H9 (cell line): Measurements from ENCODE around the gene CDKL5. TPM values are rescaled to one million over a fixed set of nuclear protein-coding genes. Genes with fewer than 3 reads are reported as not detected.

Source experiments
- DNase-seq: peaks from one replicate; pipeline ENCODE4 v3.0.0-alpha.2; 2017
- H2AFZ ChIP-seq: one replicate; pipeline ENCODE4 v1.6.1; 2013; ENCODE audit warnings: mild to moderate bottlenecking, low read length, control low read depth, moderate library complexity
- H2AK5ac ChIP-seq: 2 replicates; pipeline ENCODE4 v1.6.1; 2013; ENCODE audit warnings: low read length, control low read depth, mixed read lengths; ENCODE audit not compliant: insufficient read length
- H2BK120ac ChIP-seq: one replicate; pipeline ENCODE4 v1.6.1; 2013; ENCODE audit warnings: low read depth, mild to moderate bottlenecking, low read length, control low read depth, inconsistent platforms; ENCODE audit not compliant: poor library complexity, severe bottlenecking
- H2BK12ac ChIP-seq: 2 replicates; pipeline ENCODE4 v1.6.1; 2013; ENCODE audit warnings: low read length, control low read depth, mixed read lengths, low read depth; ENCODE audit not compliant: insufficient read length
- H2BK15ac ChIP-seq: 2 replicates; pipeline ENCODE4 v1.6.1; 2013; ENCODE audit warnings: low read depth, low read length, control low read depth
- H2BK20ac ChIP-seq: one replicate; pipeline ENCODE4 v1.6.1; 2013; ENCODE audit warnings: low read depth, mild to moderate bottlenecking, low read length, control low read depth, inconsistent platforms; ENCODE audit not compliant: poor library complexity, severe bottlenecking
- H2BK5ac ChIP-seq: 2 replicates; pipeline ENCODE4 v1.6.1; 2013; ENCODE audit warnings: low read length, control low read depth, mixed read lengths; ENCODE audit not compliant: insufficient read length
- H3K14ac ChIP-seq: 2 replicates; pipeline ENCODE4 v1.6.1; 2013; ENCODE audit warnings: low read length, control low read depth; ENCODE audit not compliant: insufficient read depth
- H3K18ac ChIP-seq: 2 replicates; pipeline ENCODE4 v1.6.1; 2013; ENCODE audit warnings: low read depth, mild to moderate bottlenecking, mixed read lengths, low read length, control low read depth; ENCODE audit not compliant: insufficient read length
- H3K23ac ChIP-seq: 2 replicates; pipeline ENCODE4 v1.6.1; 2013; ENCODE audit warnings: low read length, control low read depth, mixed read lengths, low read depth; ENCODE audit not compliant: insufficient read length
- H3K23me2 ChIP-seq: 2 replicates; pipeline ENCODE4 v1.6.1; 2013; ENCODE audit warnings: low read depth, mild to moderate bottlenecking, mixed read lengths, low read length, control low read depth; ENCODE audit not compliant: insufficient read length, poor library complexity, severe bottlenecking
- H3K27ac ChIP-seq: 2 replicates; pipeline ENCODE4 v1.5.1; 2013; ENCODE audit warnings: low read length, control low read depth, mixed read lengths, low read depth; ENCODE audit not compliant: insufficient read length
- H3K27me3 ChIP-seq: 2 replicates; pipeline ENCODE4 v1.6.1; 2013; ENCODE audit warnings: low read length, control low read depth, inconsistent platforms; ENCODE audit not compliant: insufficient read depth
- H3K4ac ChIP-seq: 2 replicates; pipeline ENCODE4 v1.6.1; 2013; ENCODE audit warnings: low read depth, mild to moderate bottlenecking, control low read depth, inconsistent platforms, low read length, moderate library complexity
- H3K4me1 ChIP-seq: 2 replicates; pipeline ENCODE4 v1.6.1; 2013; ENCODE audit warnings: low read length, control low read depth, inconsistent platforms; ENCODE audit not compliant: insufficient read depth
- H3K4me2 ChIP-seq: 2 replicates; pipeline ENCODE4 v1.6.1; 2013; ENCODE audit warnings: low read length, control low read depth, mixed read lengths; ENCODE audit not compliant: insufficient read length, insufficient read depth
- H3K56ac ChIP-seq: 2 replicates; pipeline ENCODE4 v1.6.1; 2013; ENCODE audit warnings: low read depth, mild to moderate bottlenecking, mixed read lengths, low read length, control low read depth; ENCODE audit not compliant: insufficient read length
- H3K79me1 ChIP-seq: 2 replicates; pipeline ENCODE4 v1.6.1; 2013; ENCODE audit warnings: low read depth, mild to moderate bottlenecking, moderate library complexity, low read length, control low read depth, inconsistent platforms; ENCODE audit not compliant: insufficient read depth, poor library complexity, severe bottlenecking
- H3K79me2 ChIP-seq: 2 replicates; pipeline ENCODE4 v1.6.1; 2013; ENCODE audit warnings: low read length, control low read depth, inconsistent platforms; ENCODE audit not compliant: insufficient read depth
- H3K9ac ChIP-seq: 2 replicates; pipeline ENCODE4 v1.6.1; 2013; ENCODE audit warnings: low read length, control low read depth, mixed read lengths; ENCODE audit not compliant: insufficient read length; ENCODE audit errors: extremely low read depth
- H3K9me3 ChIP-seq: one replicate; pipeline ENCODE4 v1.6.1; 2013; ENCODE audit warnings: low read depth, low read length, inconsistent platforms; ENCODE audit not compliant: control insufficient read depth
- H3T11ph ChIP-seq: one replicate; pipeline ENCODE4 v1.6.1; 2013; ENCODE audit warnings: mild to moderate bottlenecking, low read length, control low read depth, inconsistent platforms
- H4K20me1 ChIP-seq: one replicate; pipeline ENCODE4 v1.6.1; 2013; ENCODE audit not compliant: control insufficient read depth, insufficient read length, insufficient read depth
- H4K5ac ChIP-seq: 2 replicates; pipeline ENCODE4 v1.6.1; 2013; ENCODE audit warnings: low read depth, mild to moderate bottlenecking, mixed read lengths, low read length, control low read depth; ENCODE audit not compliant: insufficient read length
- H4K8ac ChIP-seq: replicated peaks from 2 replicates; pipeline ENCODE4 v1.6.1; 2013; ENCODE audit warnings: low read length, control low read depth, mixed read lengths, low read depth; ENCODE audit not compliant: insufficient read length
- H4K91ac ChIP-seq: 2 replicates; pipeline ENCODE4 v1.6.1; 2013; ENCODE audit warnings: low read depth, mild to moderate bottlenecking, moderate library complexity, mixed read lengths, low read length, control low read depth; ENCODE audit not compliant: insufficient read length
- H3K27ac Mint-ChIP-seq, 3 experiments: 2 replicates in 2 of 3; 3 replicates in 1 of 3; pipeline ENCODE4 v1.8.0; 2020 to 2021; ENCODE audit warnings: mixed read lengths in 3 of 3, mild to moderate bottlenecking in 1 of 3, moderate library complexity in 1 of 3
- H3K27me3 Mint-ChIP-seq: 2 replicates; pipeline ENCODE4 v1.8.0; 2021; ENCODE audit warnings: low read depth, mild to moderate bottlenecking, moderate library complexity, mixed read lengths
- H3K36me3 Mint-ChIP-seq, 3 experiments: 2 replicates in 2 of 3; 3 replicates in 1 of 3; pipeline ENCODE4 v1.8.0; 2020 to 2021; ENCODE audit warnings: low read depth in 3 of 3, mixed read lengths in 3 of 3; ENCODE audit not compliant: insufficient read depth in 1 of 3
- H3K4me1 Mint-ChIP-seq, 2 experiments: 2 replicates each; pipeline ENCODE4 v1.8.0; 2020; ENCODE audit warnings: mixed read lengths in 2 of 2
- H3K4me3 Mint-ChIP-seq, 2 experiments: 2 replicates in 1 of 2; 3 replicates in 1 of 2; pipeline ENCODE4 v1.8.0; 2020 to 2021; ENCODE audit warnings: mild to moderate bottlenecking in 2 of 2, mixed read lengths in 2 of 2, moderate library complexity in 1 of 2
- H3K9me3 Mint-ChIP-seq, 2 experiments: 2 replicates in 1 of 2; 3 replicates in 1 of 2; pipeline ENCODE4 v1.8.0; 2020; ENCODE audit warnings: mild to moderate bottlenecking in 2 of 2, mixed read lengths in 2 of 2, moderate library complexity in 1 of 2
- WGBS: extraction: QIAGEN DNeasy Blood & Tissue Kit; methylation state at CpG from one replicate; pipeline ENCODE4 v1.1.7; 2013; ENCODE audit warnings: missing lambda C conversion rate, low lambda C conversion rate, mixed read lengths; ENCODE audit not compliant: insufficient read length; ENCODE audit errors: extremely low coverage; 5-methylcytosine and 5-hydroxymethylcytosine counted together
- total RNA-seq: library from RNA; stranded (reverse); gene quantifications from 2 replicates; pipeline ENCODE4 v1.2.1, GENCODE V29; 2021
- TF ChIP-seq, protein P1 (sequence below): fragments of 200-600 bp; sonication (generic); conservative IDR thresholded peaks from 3 replicates; pipeline ENCODE4 v1.8.0; 2021; ENCODE audit warnings: antibody characterized with exemption, mild to moderate bottlenecking

Gene CDKL5
- total RNA-seq, 1 experiment from 2014 or later, result 19.5 TPM

DNA sequence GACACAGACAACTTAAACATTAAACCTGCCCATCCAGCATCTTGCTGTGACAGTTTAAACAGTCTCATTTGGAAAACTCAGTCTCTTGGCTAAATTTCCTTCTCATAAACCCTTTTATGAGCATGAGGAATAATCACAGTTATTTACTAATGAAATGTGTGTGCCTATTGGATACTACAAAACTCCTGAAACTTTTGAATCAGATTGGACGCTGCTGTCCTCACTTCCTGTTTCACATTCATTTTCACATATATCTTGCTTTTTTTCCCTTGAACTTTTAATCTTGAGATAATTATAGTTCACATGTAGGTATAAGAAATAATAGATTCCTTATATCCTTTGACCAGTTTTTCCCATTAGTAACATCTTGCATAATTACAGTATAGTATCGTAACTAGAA, 111.7 kb downstream of the CDKL5 start:
- no peak overlapping the region for H3K56ac ChIP-seq
- H3K4ac ChIP-seq, result no peak overlapping the region
- H2BK15ac ChIP-seq, result no peak overlapping the region
- H4K5ac ChIP-seq, result no peak overlapping the region
- no peak overlapping the region for H3K4me3 Mint-ChIP-seq
- H3K79me1 ChIP-seq, result no peaks in the 10 kb centered on the region
- peaks cover 18 to 20% of the 10 kb centered on the region in 2 experiments; a peak in 3 of 4 replicates for H3K4me1 Mint-ChIP-seq
- TF ChIP-seq, protein P1, sequence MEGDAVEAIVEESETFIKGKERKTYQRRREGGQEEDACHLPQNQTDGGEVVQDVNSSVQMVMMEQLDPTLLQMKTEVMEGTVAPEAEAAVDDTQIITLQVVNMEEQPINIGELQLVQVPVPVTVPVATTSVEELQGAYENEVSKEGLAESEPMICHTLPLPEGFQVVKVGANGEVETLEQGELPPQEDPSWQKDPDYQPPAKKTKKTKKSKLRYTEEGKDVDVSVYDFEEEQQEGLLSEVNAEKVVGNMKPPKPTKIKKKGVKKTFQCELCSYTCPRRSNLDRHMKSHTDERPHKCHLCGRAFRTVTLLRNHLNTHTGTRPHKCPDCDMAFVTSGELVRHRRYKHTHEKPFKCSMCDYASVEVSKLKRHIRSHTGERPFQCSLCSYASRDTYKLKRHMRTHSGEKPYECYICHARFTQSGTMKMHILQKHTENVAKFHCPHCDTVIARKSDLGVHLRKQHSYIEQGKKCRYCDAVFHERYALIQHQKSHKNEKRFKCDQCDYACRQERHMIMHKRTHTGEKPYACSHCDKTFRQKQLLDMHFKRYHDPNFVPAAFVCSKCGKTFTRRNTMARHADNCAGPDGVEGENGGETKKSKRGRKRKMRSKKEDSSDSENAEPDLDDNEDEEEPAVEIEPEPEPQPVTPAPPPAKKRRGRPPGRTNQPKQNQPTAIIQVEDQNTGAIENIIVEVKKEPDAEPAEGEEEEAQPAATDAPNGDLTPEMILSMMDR, result no peak
- WGBS, result no CpG with 5 or more reads among the region's 2 CpGs
- H2BK120ac ChIP-seq, result no peak overlapping the region
- no peaks in the 10 kb centered on the region for H3K4me1 ChIP-seq
- no peaks in the 10 kb centered on the region for H3K27me3 ChIP-seq
- H3K36me3 Mint-ChIP-seq, result peaks cover 3 to 6% (median 4%) of the 10 kb centered on the region in 3 experiments; a peak in 3 of 7 replicates
- peaks cover 65 to 67% of the 10 kb centered on the region in 2 experiments for H3K9me3 Mint-ChIP-seq
- no peaks in the 10 kb centered on the region for H3K79me2 ChIP-seq
- no peak overlapping the region for H3T11ph ChIP-seq
- H3K27ac ChIP-seq, result no peak overlapping the region
- H2BK20ac ChIP-seq, result no peak overlapping the region
- DNase-seq, result no peak
- peaks cover 29% of the 10 kb centered on the region for H3K9me3 ChIP-seq
- no peaks in the 10 kb centered on the region; the same call in 1 of the 2 replicates for H3K27me3 Mint-ChIP-seq
- no peak overlapping the region for H3K18ac ChIP-seq
- no peak overlapping the region for H2BK12ac ChIP-seq
- H3K14ac ChIP-seq, result no peak overlapping the region
- H3K23ac ChIP-seq, result no peak overlapping the region
- H3K27ac Mint-ChIP-seq, result no peak overlapping the region
- H4K8ac ChIP-seq, result no peak overlapping the region
- H3K4me2 ChIP-seq, result no peak overlapping the region
- H4K91ac ChIP-seq, result no peak overlapping the region
- no peaks in the 10 kb centered on the region for H4K20me1 ChIP-seq
- H2AK5ac ChIP-seq, result no peak overlapping the region
- no peak overlapping the region for H2AFZ ChIP-seq
- H2BK5ac ChIP-seq, result no peak overlapping the region
- H3K9ac ChIP-seq, result no peak overlapping the region
- H3K23me2 ChIP-seq, result no peaks in the 10 kb centered on the region
